HCT116 (cell line): ENCODE measurements around the gene COA1. TPM values are rescaled to one million over a fixed set of nuclear protein-coding genes. Genes with fewer than 3 reads are reported as not detected.

Experiments used
- ATAC-seq: fragments of 200-7000 bp; cut with Tn5 transposase; 2 replicates; pipeline ENCODE4 v1.9.1; 2020; ENCODE audit warnings: mild to moderate bottlenecking, moderate library complexity
- BruUV-seq: library from RNA; stranded (reverse); fragments of 400-500 nt; replicated peaks from 2 replicates; lab custom pipeline; 2021; lab: Mats Ljungman, UMichigan
- CTCF ChIA-PET: fragments of 300-600 bp; sonication (Branson Sonifier 250); formaldehyde crosslinking; loops from one replicate; lab custom pipeline; 2021; ENCODE audit warnings: antibody characterized with exemption; lab: Charles Lee
- POLR2A ChIA-PET: fragments of 300-600, 350-600 bp; sonication (Branson Sonifier 250); formaldehyde crosslinking; loops from one replicate; lab custom pipeline; 2021; ENCODE audit warnings: antibody characterized with exemption; lab: Charles Lee
- RAD21 ChIA-PET, 2 experiments: fragments of 300-600 bp; sonication (Branson Sonifier 250); formaldehyde crosslinking; loops; one replicate each; lab custom pipeline; 2023; ENCODE audit warnings: low total read pairs in 2 of 2; ENCODE audit not compliant: uncharacterized antibody in 2 of 2, unreplicated experiment in 2 of 2, low non-redundant PET in 1 of 2; lab: Charles Lee
- DNase-seq: peaks from one replicate; pipeline ENCODE4 v3.0.0-alpha.2; 2010; ENCODE audit warnings: low read depth, low spot score
- H2AFZ ChIP-seq: fragments of 200-600 bp; shearing (Covaris generic), sonication (generic); 2 replicates; pipeline ENCODE4 v1.6.1; 2017; ENCODE audit warnings: low read depth, mixed run types, mixed read lengths, antibody characterized with exemption, low read length; ENCODE audit not compliant: poor library complexity, severe bottlenecking
- H3K27ac ChIP-seq: 2 replicates; pipeline ENCODE4 v1.5.1; 2012; ENCODE audit warnings: low read depth, low read length
- H3K27me3 ChIP-seq: fragments of 200-600 bp; sonication (generic); 2 replicates; pipeline ENCODE4 v1.6.1; 2016; ENCODE audit warnings: mixed run types, low read length, mixed read lengths; ENCODE audit not compliant: insufficient read depth
- H3K36me3 ChIP-seq, 2 experiments: fragments of 200-500 bp in 1 of 2; fragments of 200-600 bp in 1 of 2; sonication (Bioruptor generic) in 1 of 2; sonication (generic) in 1 of 2; 2 replicates each; pipeline versions ENCODE4 v1.5.1 to v1.6.1; 2014 to 2016; ENCODE audit warnings: low read length in 2 of 2, inconsistent platforms in 1 of 2, mixed read lengths in 1 of 2, mixed run types in 1 of 2; ENCODE audit not compliant: insufficient read depth in 2 of 2, control insufficient read depth in 1 of 2
- H3K4me1 ChIP-seq, 2 experiments: fragments of 200-600 bp in 1 of 2; sonication (generic) in 1 of 2; 2 replicates each; pipeline versions ENCODE4 v1.5.1 to v1.6.1; 2012 to 2017; ENCODE audit warnings: low read length in 2 of 2, inconsistent platforms in 1 of 2, mild to moderate bottlenecking in 1 of 2, mixed read lengths in 1 of 2, mixed run types in 1 of 2, moderate library complexity in 1 of 2; ENCODE audit not compliant: insufficient read depth in 2 of 2, control insufficient read depth in 1 of 2
- H3K4me2 ChIP-seq: fragments of 200-600 bp; sonication (generic); 2 replicates; pipeline ENCODE4 v1.6.1; 2017; ENCODE audit warnings: mixed run types, low read length, mixed read lengths
- H3K4me3 ChIP-seq, 2 experiments: fragments of 200-600 bp in 1 of 2; sonication (generic) in 1 of 2; replicated peaks in 1 of 2; 2 replicates each; pipeline ENCODE4 v1.5.1; 2011 to 2016; ENCODE audit warnings: low read length in 2 of 2, control low read depth in 1 of 2, low read depth in 1 of 2, mild to moderate bottlenecking in 1 of 2, mixed read lengths in 1 of 2, mixed run types in 1 of 2
- H3K79me2 ChIP-seq: fragments of 200-600 bp; sonication (generic); 2 replicates; pipeline ENCODE4 v1.6.1; 2017; ENCODE audit warnings: mild to moderate bottlenecking, mixed run types, low read length, moderate library complexity, mixed read lengths; ENCODE audit not compliant: insufficient read depth
- H3K9ac ChIP-seq: fragments of 200-600 bp; sonication (generic); 2 replicates; pipeline ENCODE4 v1.6.1; 2016; ENCODE audit warnings: low read length, mixed read lengths
- H3K9me2 ChIP-seq: fragments of 200-600 bp; sonication (generic), shearing (Covaris generic); 2 replicates; pipeline ENCODE4 v1.6.1; 2017; ENCODE audit warnings: mixed run types, mild to moderate bottlenecking, moderate library complexity; ENCODE audit not compliant: insufficient read depth
- H3K9me3 ChIP-seq, 2 experiments: fragments of 200-500 bp in 1 of 2; fragments of 200-600 bp in 1 of 2; sonication (Bioruptor generic) in 1 of 2; sonication (generic) in 1 of 2; 2 replicates each; pipeline ENCODE4 v1.6.1; 2014 to 2017; ENCODE audit warnings: low read length in 2 of 2, mixed read lengths in 2 of 2, inconsistent platforms in 1 of 2, low read depth in 1 of 2, mild to moderate bottlenecking in 1 of 2, mixed run types in 1 of 2, moderate library complexity in 1 of 2; ENCODE audit not compliant: control insufficient read depth in 1 of 2, insufficient read depth in 1 of 2
- H4K20me1 ChIP-seq: fragments of 200-600 bp; sonication (generic), shearing (Covaris generic); 2 replicates; pipeline ENCODE4 v1.6.1; 2017; ENCODE audit warnings: mixed run types, mild to moderate bottlenecking, moderate library complexity; ENCODE audit not compliant: insufficient read depth
- CBX3 ChIP-seq: IDR thresholded peaks from 2 replicates; pipeline ENCODE4 v1.6.1; 2012; ENCODE audit warnings: low read depth
- CTCF ChIP-seq, 3 experiments: fragments of 200-600 bp in 1 of 3; sonication (generic) in 1 of 3; IDR thresholded peaks in 2 of 3; conservative IDR thresholded peaks in 1 of 3; 2 replicates each; pipeline ENCODE4 v1.5.1; 2012 to 2017; ENCODE audit warnings: low read depth in 2 of 3, low read length in 2 of 3, antibody characterized with exemption in 1 of 3, borderline replicate concordance in 1 of 3, control low read depth in 1 of 3, mild to moderate bottlenecking in 1 of 3, mixed read lengths in 1 of 3, mixed run types in 1 of 3, moderate library complexity in 1 of 3; ENCODE audit not compliant: insufficient read depth in 1 of 3
- EGR1 ChIP-seq: IDR thresholded peaks from 2 replicates; pipeline ENCODE4 v1.6.1; 2012; ENCODE audit warnings: low read depth
- ELF1 ChIP-seq: IDR thresholded peaks from 2 replicates; pipeline ENCODE4 v1.6.1; 2012; ENCODE audit warnings: low read depth, borderline replicate concordance
- EZH2phosphoT487 ChIP-seq: fragments of 200-600 bp; IDR thresholded peaks from 2 replicates; pipeline ENCODE4 v1.6.1; 2018; ENCODE audit warnings: antibody characterized with exemption, borderline replicate concordance
- JUND ChIP-seq: IDR thresholded peaks from 2 replicates; pipeline ENCODE4 v1.6.1; 2012
- MAX ChIP-seq: IDR thresholded peaks from 2 replicates; pipeline ENCODE4 v1.6.1; 2012
- POLR2A ChIP-seq: IDR thresholded peaks from 2 replicates; pipeline ENCODE4 v1.7.0; 2011; ENCODE audit warnings: borderline replicate concordance; ENCODE audit not compliant: insufficient read depth, insufficient read length; ENCODE audit errors: extremely low read depth
- POLR2AphosphoS5 ChIP-seq: IDR thresholded peaks from 2 replicates; pipeline ENCODE4 v1.6.1; 2011; ENCODE audit warnings: mild to moderate bottlenecking, low read depth, low read length, moderate library complexity
- RAD21 ChIP-seq: IDR thresholded peaks from 2 replicates; pipeline ENCODE4 v1.6.1; 2012; ENCODE audit warnings: low read depth, mild to moderate bottlenecking
- SIN3A ChIP-seq: IDR thresholded peaks from 2 replicates; pipeline ENCODE4 v1.6.1; 2012; ENCODE audit warnings: low read depth
- SP1 ChIP-seq: IDR thresholded peaks from 2 replicates; pipeline ENCODE4 v1.6.1; 2012; ENCODE audit warnings: low read depth
- SRF ChIP-seq: IDR thresholded peaks from 2 replicates; pipeline ENCODE4 v1.6.1; 2012; ENCODE audit warnings: low read depth
- TCF7L2 ChIP-seq: IDR thresholded peaks from 2 replicates; pipeline ENCODE4 v1.7.0; 2011; ENCODE audit warnings: borderline replicate concordance, inconsistent platforms; ENCODE audit not compliant: insufficient read depth, insufficient read length; ENCODE audit errors: extremely low read depth
- YY1 ChIP-seq: IDR thresholded peaks from 2 replicates; pipeline ENCODE4 v1.6.1; 2011; ENCODE audit warnings: low read length, low read depth, moderate library complexity, mild to moderate bottlenecking; ENCODE audit not compliant: insufficient replicate concordance; ENCODE audit errors: extremely low read depth
- ZBTB33 ChIP-seq: IDR thresholded peaks from 2 replicates; pipeline ENCODE4 v1.6.1; 2011; ENCODE audit warnings: mild to moderate bottlenecking, low read length, moderate library complexity; ENCODE audit not compliant: insufficient replicate concordance; ENCODE audit errors: extremely low read depth
- ZFX ChIP-seq: fragments of 450-650 bp; IDR thresholded peaks from 2 replicates; pipeline ENCODE4 v1.6.1; 2017
- intact Hi-C: fragments of 100-400 bp; cut with micrococcal nuclease; formaldehyde crosslinking; loops from 2 replicates; pipeline ENCODE4 v1.10.0; 2022
- total RNA-seq: library from RNA; stranded (reverse); gene quantifications from one replicate; pipeline ENCODE4 v1.2.1, GENCODE V29; 2021; ENCODE audit not compliant: unreplicated experiment

COA1 gene
- total RNA-seq, 1 experiment from 2014 or later = 78.5 TPM

- no peak overlapping the region for H3K9ac ChIP-seq
- intact Hi-C loops = no loop called here
- no peaks in the 10 kb centered on the region for H3K79me2 ChIP-seq
- ATAC-seq (no peak), DNase-seq (no peak)
- peaks cover 13 to 16% of the 10 kb centered on the region in 2 experiments for H3K4me1 ChIP-seq
- H3K36me3 ChIP-seq = peaks cover 2 to 3% of the 10 kb centered on the region in 2 experiments; a peak in 1 of 4 replicates
- no TSS peak for BruUV-seq
- H3K9me3 ChIP-seq = no peaks in the 10 kb centered on the region
- CTCF ChIA-PET = no interaction called here
- no peak overlapping the region for H3K4me2 ChIP-seq
- no peaks in the 10 kb centered on the region for H4K20me1 ChIP-seq
- H3K27me3 ChIP-seq = no peaks in the 10 kb centered on the region
- TF ChIP-seq ZFX (no peak), JUND (no peak), SP1 (no peak), YY1 (no peak), POLR2AphosphoS5 (no peak), POLR2A (no peak), TCF7L2 (no peak), MAX (no peak), ELF1 (no peak), EZH2phosphoT487 (no peak), SRF (no peak), EGR1 (no peak), SIN3A (no peak), CTCF (IDR thresholded peaks at IDR 0.05 in 2 of 3, conservative IDR thresholded peaks at IDR 0.05 in 1 of 3; ENCODE audit: borderline replicate concordance in 1 of 3, insufficient read depth in 1 of 3, low read depth in 2 of 3, low read length in 2 of 3) (no peak), ZBTB33 (no peak), RAD21 (no peak), CBX3 (no peak)
- no peak overlapping the region for H2AFZ ChIP-seq
- no peak overlapping the region for H3K4me3 ChIP-seq
- H3K9me2 ChIP-seq = no peaks in the 10 kb centered on the region
- no peak overlapping the region for H3K27ac ChIP-seq
- POLR2A ChIA-PET = no interaction called here
- RAD21 ChIA-PET = no interaction called here
Observed at GRCh38 chr7:43616977-43617376, 112.3 kb downstream of the COA1 start.
